Keratinocyte (primary cell): ENCODE data around the gene POMP. TPM values are rescaled to one million over a fixed set of nuclear protein-coding genes. Genes with fewer than 3 reads are reported as not detected.

ENCODE experiments used
- DNase-seq: peaks from one replicate; pipeline ENCODE4 v3.0.0-alpha.2; 2011; ENCODE audit warnings: low read depth, missing footprints, low spot score
- FAIRE-seq: peaks from 2 replicates; lab custom pipeline; 2011; peaks lifted over from hg19 to GRCh38; lab: Jason Lieb, UNC
- H2AFZ ChIP-seq: 2 replicates; pipeline ENCODE4 v1.6.0; 2012; ENCODE audit warnings: low read length, control low read depth, inconsistent platforms; ENCODE audit not compliant: control insufficient read depth
- H3K27ac ChIP-seq: 2 replicates; pipeline ENCODE4 v1.5.1; 2011; ENCODE audit warnings: low read length; ENCODE audit not compliant: control insufficient read depth, insufficient read depth
- H3K27me3 ChIP-seq: 3 replicates; pipeline ENCODE4 v1.6.0; 2011; ENCODE audit warnings: low read length; ENCODE audit not compliant: control insufficient read depth, insufficient read depth; ENCODE audit errors: extremely low read depth
- H3K36me3 ChIP-seq, 2 experiments: 2 replicates in 1 of 2; 3 replicates in 1 of 2; pipeline ENCODE4 v1.5.1; 2011; ENCODE audit warnings: low read length in 2 of 2, mild to moderate bottlenecking in 1 of 2; ENCODE audit not compliant: control insufficient read depth in 2 of 2, insufficient read depth in 2 of 2; ENCODE audit errors: extremely low read depth in 1 of 2
- H3K4me1 ChIP-seq: 3 replicates; pipeline ENCODE4 v1.5.1; 2011; ENCODE audit warnings: low read length; ENCODE audit not compliant: control insufficient read depth, insufficient read depth; ENCODE audit errors: extremely low read depth
- H3K4me2 ChIP-seq: 3 replicates; pipeline ENCODE4 v1.6.0; 2011; ENCODE audit warnings: low read depth, low read length; ENCODE audit not compliant: control insufficient read depth, insufficient read depth; ENCODE audit errors: extremely low read depth
- H3K4me3 ChIP-seq, 3 experiments: fragments of 200-600 bp in 1 of 3; sonication (generic) in 1 of 3; 2 replicates in 2 of 3; 3 replicates in 1 of 3; pipeline ENCODE4 v1.5.1; 2011 to 2016; ENCODE audit warnings: low read length in 3 of 3, mild to moderate bottlenecking in 3 of 3, control low read depth in 2 of 3, inconsistent platforms in 1 of 3, low read depth in 1 of 3, mixed read lengths in 1 of 3, mixed run types in 1 of 3, moderate library complexity in 1 of 3; ENCODE audit not compliant: control insufficient read depth in 2 of 3, insufficient read depth in 2 of 3; ENCODE audit errors: extremely low read depth in 1 of 3
- H3K79me2 ChIP-seq: 2 replicates; pipeline ENCODE4 v1.6.0; 2012; ENCODE audit warnings: low read length; ENCODE audit not compliant: control insufficient read depth, insufficient read depth
- H3K9ac ChIP-seq: 3 replicates; pipeline ENCODE4 v1.6.0; 2011; ENCODE audit warnings: low read length; ENCODE audit not compliant: control insufficient read depth, insufficient read depth; ENCODE audit errors: extremely low read depth
- H3K9me1 ChIP-seq: 3 replicates; pipeline ENCODE4 v1.6.0; 2011; ENCODE audit warnings: low read length; ENCODE audit not compliant: control insufficient read depth, insufficient read depth; ENCODE audit errors: extremely low read depth
- H3K9me3 ChIP-seq: 2 replicates; pipeline ENCODE4 v1.5.1; 2012; ENCODE audit warnings: low read depth, low read length; ENCODE audit not compliant: control insufficient read depth
- H4K20me1 ChIP-seq: 3 replicates; pipeline ENCODE4 v1.6.0; 2011; ENCODE audit warnings: low read length; ENCODE audit not compliant: control insufficient read depth, insufficient read depth; ENCODE audit errors: extremely low read depth
- CTCF ChIP-seq, 3 experiments: IDR thresholded peaks in 1 of 3; conservative IDR thresholded peaks in 1 of 3; optimal IDR thresholded peaks in 1 of 3; 2 replicates in 2 of 3; 3 replicates in 1 of 3; pipeline versions ENCODE3 to v1.5.1; 2011; ENCODE audit warnings: low read length in 3 of 3, mild to moderate bottlenecking in 3 of 3, moderate library complexity in 2 of 3, control low read depth in 1 of 3, inconsistent platforms in 1 of 3; ENCODE audit not compliant: insufficient read depth in 2 of 3; ENCODE audit errors: extremely low read depth in 1 of 3
- EZH2 ChIP-seq: IDR thresholded peaks from one replicate; pipeline ENCODE4 v1.6.1; 2012; ENCODE audit warnings: inconsistent platforms, mild to moderate bottlenecking, low read length, moderate library complexity
- dilution Hi-C: fragments of 300-500 bp; cut with MboI; formaldehyde crosslinking; loops from one replicate; pipeline ENCODE4 v1.7.0; 2020; ENCODE audit warnings: low sequenced_read_pairs; ENCODE audit not compliant: extremely low pct_ligation_motif_present
- polyA plus RNA-seq, 5 experiments: library from polyadenylated mRNA; depleted of rRNA in 3 of 5; stranded (reverse) in 3 of 5; stranded (forward) in 1 of 5; unstranded in 1 of 5; fragments of >200 nt; gene quantifications; 1 replicate in 1 of 5; 2 replicates in 3 of 5; 3 replicates in 1 of 5; pipeline versions ENCODE4 v1.2.1 to v1.2.3, GENCODE V29; 2011 to 2012; ENCODE audit warnings: missing spikeins in 2 of 5, low read depth in 1 of 5, low replicate concordance in 1 of 5

The POMP gene
- polyA plus RNA-seq, 1 donor (not counting 4 experiments of a cell fraction or from before 2014, with no cell fraction given), result 136 TPM

- Histone ChIP-seq H3K4me3 (no peak overlapping the region), H3K4me2 (no peak overlapping the region), H3K9ac (no peak overlapping the region), H3K9me1 (no peaks in the 10 kb centered on the region), H3K36me3 (no peaks in the 10 kb centered on the region), H3K27me3 (no peaks in the 10 kb centered on the region), H3K79me2 (no peaks in the 10 kb centered on the region), H3K4me1 (no peaks in the 10 kb centered on the region), H4K20me1 (no peaks in the 10 kb centered on the region), H3K27ac (no peak overlapping the region), H3K9me3 (no peaks in the 10 kb centered on the region), H2AFZ (no peak overlapping the region)
- DNase-seq, result no peak
- dilution Hi-C loops, result no loop called here
- FAIRE-seq, result no peak
- TF ChIP-seq EZH2 (no peak), CTCF (optimal IDR thresholded peaks at IDR 0.05 in 1 of 3, IDR thresholded peaks at IDR 0.05 in 1 of 3, conservative IDR thresholded peaks at IDR 0.05 in 1 of 3; ENCODE audit: extremely low read depth in 1 of 3, insufficient read depth in 2 of 3, low read length in 3 of 3) (no peak)
Observed at GRCh38 chr13:28624707-28625432, 34.1 kb upstream of the POMP start.

GRCh38 chr13:28626266-28626665, 32.7 kb upstream of the POMP start:
- Histone ChIP-seq H3K9ac (no peak overlapping the region), H3K27me3 (no peaks in the 10 kb centered on the region), H3K4me1 (no peaks in the 10 kb centered on the region), H3K9me1 (no peaks in the 10 kb centered on the region), H3K79me2 (no peaks in the 10 kb centered on the region), H3K27ac (no peak overlapping the region), H3K4me3 (no peak overlapping the region), H2AFZ (no peak overlapping the region), H3K36me3 (no peaks in the 10 kb centered on the region), H3K4me2 (no peak overlapping the region), H4K20me1 (no peaks in the 10 kb centered on the region), H3K9me3 (no peaks in the 10 kb centered on the region)
- dilution Hi-C loops, result no loop called here
- FAIRE-seq, result no peak
- no peak for TF ChIP-seq CTCF (optimal IDR thresholded peaks at IDR 0.05 in 1 of 3, IDR thresholded peaks at IDR 0.05 in 1 of 3, conservative IDR thresholded peaks at IDR 0.05 in 1 of 3; ENCODE audit: extremely low read depth in 1 of 3, insufficient read depth in 2 of 3, low read length in 3 of 3)
- no peak for DNase-seq
